NCI-H1048 (cell line): Measurements from ENCODE around the gene MAP3K9.

Experiments
- DNase-seq: peaks from one replicate; lab custom pipeline; 2025; lab: John Stamatoyannopoulos, UW

MAP3K9 gene

DNA sequence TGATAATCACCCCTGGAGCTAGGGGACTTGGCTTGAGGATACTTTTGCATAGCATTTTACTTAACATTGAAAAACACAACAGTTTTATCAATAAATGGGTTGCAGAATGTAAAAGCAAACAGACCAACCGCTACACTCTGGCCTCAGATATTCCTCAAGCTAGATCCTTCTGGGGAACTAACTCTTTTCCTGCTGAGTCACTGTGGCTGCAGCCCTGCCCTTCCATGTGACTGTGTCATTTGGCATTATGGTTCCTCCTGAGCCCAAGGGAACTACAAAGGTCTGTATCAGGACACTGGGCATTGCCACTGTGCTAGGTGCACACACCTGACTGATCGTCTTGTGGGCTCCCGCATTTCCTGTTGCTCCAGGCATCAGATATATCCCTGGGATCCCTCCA lies 111.0 kb downstream of the MAP3K9 start:
- DNase-seq = no peak

DNA sequence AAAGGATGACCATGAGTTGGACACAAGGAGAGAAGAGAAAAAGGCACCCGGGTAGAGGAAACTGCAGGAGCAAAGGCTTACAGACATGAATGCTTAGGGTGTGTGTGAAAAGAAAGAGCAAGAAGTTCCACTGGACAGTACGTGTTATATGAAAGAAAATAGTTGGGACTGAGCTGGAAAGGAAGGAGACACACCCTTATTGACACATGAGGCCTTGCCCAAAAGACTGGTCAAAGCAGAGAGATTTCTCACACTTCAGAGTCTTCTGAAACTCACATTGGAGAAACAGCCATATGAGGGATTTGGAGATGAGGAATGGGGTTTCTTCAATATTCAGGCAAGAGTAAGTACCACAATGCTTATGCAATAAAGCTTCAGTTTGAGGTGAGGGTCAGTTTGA lies 111.6 kb downstream of the MAP3K9 start:
- no peak for DNase-seq

DNA sequence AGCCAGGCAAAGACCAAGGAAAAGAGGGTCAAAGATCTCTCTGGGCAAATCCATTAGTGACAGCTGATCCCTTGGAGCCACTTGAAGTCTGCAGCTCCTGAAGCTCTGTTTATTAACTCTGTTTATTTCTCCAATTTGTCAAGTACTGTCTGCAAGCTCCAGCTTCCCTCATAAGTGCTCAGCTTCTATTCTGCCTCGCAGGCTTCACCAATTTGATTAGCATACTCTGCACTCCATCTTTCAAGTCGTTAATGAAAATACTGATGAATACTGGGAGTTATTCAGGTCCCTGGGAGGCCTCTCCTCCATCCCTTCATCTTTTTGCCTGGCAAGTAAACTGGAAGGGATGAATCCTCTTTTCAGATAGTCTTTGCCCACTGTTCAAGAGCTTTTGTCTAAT lies 113.3 kb downstream of the MAP3K9 start:
- no peak for DNase-seq

DNA sequence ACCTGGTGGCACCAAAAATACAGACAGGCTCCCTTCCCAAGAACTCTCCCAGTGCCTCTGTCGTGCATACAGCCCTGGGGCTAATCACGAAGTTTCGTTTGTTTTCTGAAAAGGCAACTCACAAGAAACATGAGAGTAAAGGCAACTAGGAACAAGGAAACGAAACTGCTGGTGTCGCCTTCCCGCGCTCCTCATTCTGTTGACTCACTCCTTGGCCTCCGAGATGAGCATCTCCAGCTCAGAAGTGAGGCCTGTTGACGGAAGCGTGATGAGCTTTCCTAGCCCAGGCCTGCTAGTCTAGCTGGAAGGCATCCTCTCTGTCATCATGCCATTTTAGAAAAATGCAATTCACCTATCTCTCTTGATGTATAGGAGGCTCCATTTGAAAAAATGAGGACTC lies 117.1 kb downstream of the MAP3K9 start:
- no peak for DNase-seq

DNA sequence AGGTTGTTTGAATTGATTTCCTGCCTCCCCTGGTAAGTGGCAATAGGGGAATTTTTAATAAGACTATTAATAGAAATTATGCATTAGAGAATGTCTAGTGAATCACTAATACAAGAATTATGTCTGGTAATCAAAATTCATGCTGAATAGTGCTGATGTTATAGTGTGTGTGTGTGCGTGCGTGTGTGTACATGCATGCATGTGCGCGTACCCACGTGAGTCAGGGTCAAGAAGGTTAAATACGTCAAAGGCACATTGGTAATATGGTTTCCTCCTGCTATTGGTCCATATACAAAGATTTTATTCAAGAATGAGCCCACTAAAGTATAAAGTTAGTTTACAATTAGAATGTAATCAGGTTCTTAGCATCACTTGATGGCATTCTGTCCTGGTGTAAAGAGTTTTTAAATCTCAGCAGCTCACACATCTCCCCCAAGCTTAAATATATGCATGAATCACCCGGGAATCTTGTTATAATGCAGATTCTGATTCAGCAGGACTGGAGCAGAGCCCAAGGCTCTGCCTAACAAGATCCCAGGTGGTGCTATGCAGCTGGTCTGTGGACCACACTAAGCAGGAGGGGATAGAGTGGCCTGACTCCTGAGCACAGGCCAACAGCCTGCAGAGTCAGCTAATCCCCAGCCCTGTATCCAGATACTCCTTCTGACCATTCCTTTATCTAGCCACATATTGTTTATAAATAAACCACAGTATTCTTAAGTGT lies 123.7 kb downstream of the MAP3K9 start:
- no peak for DNase-seq

DNA sequence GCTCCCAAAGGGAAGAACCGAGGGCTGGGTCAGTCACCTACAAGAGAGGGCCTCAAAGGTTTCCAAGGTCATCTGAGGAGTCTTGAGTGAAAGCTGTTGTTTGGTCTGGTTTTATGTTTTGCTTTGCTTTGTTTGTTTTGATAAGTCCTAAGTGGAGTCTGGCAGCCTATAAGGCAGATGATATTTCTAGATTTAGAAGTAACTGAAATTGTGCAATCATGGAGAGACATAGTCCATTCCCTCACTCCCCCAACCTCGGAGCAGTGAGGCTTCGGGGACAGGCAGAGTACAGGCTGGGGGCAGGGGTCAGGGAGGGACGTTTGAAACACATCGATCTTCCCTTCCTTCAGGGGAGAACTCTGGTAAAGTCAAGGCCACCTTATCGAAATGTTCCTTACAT lies 125.3 kb downstream of the MAP3K9 start:
- DNase-seq = no peak

DNA sequence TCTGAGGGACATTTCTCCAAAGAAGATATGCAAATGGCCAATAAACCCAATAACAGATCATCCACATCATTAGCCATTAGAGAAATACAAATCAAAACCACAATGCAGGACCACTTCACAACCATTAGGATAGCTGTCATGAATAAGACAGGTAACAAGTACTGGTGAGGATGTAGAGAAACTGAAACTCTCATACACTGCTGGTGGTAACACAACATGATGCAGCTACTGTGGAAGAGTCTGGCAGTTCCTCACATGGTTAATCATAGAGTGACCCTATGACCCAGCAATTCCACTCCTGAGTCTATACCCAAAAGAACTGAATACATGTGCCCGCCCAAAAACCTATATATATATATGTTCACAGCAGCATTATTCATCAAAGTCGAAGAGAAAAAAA lies 128.6 kb downstream of the MAP3K9 start:
- no peak for DNase-seq

DNA sequence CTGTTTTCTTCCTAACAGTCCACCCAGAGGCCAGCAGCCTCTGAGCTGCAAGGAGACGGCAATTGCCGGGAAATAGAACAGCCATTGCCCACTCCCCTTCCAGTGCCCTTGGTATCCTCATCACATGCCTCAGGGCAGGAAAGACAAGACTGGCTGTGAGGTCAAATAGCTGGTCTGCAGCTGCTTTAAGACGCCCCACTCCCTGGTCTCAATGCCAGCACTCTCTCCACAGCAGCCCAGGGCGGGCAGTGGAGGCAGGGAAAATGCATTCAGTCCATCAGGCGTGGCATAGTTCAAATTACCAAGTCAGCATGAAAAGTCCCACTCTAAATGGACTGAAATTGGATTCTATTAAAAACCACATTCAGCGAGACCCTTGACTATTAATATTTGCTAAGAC lies 132.0 kb downstream of the MAP3K9 start:
- no peak for DNase-seq
